ENCODE data around the gene TMEM135. TPM values are rescaled to one million over a fixed set of nuclear protein-coding genes. Genes with fewer than 3 reads are reported as not detected.

TMEM135 gene
- total and polyA plus RNA-seq, 2 donors from 2014 or later, result 12.0 to 24.6 TPM

DNA sequence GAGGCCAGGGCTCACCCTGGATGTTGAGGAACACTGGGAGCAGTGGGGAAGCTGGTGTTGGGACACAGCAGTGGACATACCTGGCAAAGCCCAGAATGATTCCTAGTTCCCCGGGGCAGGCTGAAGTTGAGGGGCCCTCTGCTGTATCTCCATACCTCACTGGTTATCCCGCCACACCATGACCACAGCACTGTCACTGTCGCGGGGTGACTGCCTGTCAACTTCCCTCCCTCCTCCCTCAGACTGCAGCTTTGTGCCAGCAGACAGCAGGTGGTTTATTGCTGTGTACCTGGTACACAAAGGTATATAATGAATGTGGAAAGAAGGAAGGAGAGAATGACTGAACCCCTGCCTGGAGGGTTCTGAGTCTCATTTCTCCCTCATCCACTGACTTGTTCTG, 318.7 kb downstream of the TMEM135 start:
- intact Hi-C loops (cut with DNase I), result no loop called here
- Histone ChIP-seq H3K9ac (ENCODE audit: low read length in 3 of 3) (no peak overlapping the region), H3K4me3 (ENCODE audit: low read length in 3 of 3) (no peak overlapping the region), H3K27me3 (ENCODE audit: control insufficient read depth, insufficient read depth, low read length) (no peaks in the 10 kb centered on the region), H3K9me3 (ENCODE audit: control insufficient read depth in 2 of 3, insufficient read depth in 1 of 3, low read length in 3 of 3) (no peaks in the 10 kb centered on the region), H3K4me1 (ENCODE audit: control insufficient read depth in 2 of 3, insufficient read depth in 2 of 3, low read depth in 1 of 3, low read length in 3 of 3) (peaks cover 0 to 6% (median 0%) of the 10 kb centered on the region in 3 donors), H3K36me3 (ENCODE audit: control insufficient read depth in 2 of 3, insufficient read depth in 3 of 3, low read length in 3 of 3) (no peaks in the 10 kb centered on the region), H3K27ac (ENCODE audit: low read depth in 2 of 2, low read length in 2 of 2) (no peak overlapping the region)
- no peak for FAIRE-seq
- DNase-seq, result no peak
- TF ChIP-seq, protein P1, sequence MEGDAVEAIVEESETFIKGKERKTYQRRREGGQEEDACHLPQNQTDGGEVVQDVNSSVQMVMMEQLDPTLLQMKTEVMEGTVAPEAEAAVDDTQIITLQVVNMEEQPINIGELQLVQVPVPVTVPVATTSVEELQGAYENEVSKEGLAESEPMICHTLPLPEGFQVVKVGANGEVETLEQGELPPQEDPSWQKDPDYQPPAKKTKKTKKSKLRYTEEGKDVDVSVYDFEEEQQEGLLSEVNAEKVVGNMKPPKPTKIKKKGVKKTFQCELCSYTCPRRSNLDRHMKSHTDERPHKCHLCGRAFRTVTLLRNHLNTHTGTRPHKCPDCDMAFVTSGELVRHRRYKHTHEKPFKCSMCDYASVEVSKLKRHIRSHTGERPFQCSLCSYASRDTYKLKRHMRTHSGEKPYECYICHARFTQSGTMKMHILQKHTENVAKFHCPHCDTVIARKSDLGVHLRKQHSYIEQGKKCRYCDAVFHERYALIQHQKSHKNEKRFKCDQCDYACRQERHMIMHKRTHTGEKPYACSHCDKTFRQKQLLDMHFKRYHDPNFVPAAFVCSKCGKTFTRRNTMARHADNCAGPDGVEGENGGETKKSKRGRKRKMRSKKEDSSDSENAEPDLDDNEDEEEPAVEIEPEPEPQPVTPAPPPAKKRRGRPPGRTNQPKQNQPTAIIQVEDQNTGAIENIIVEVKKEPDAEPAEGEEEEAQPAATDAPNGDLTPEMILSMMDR (IDR thresholded peaks at IDR 0.05; ENCODE audit: borderline replicate concordance, extremely low read depth, insufficient read depth), result no peak

DNA sequence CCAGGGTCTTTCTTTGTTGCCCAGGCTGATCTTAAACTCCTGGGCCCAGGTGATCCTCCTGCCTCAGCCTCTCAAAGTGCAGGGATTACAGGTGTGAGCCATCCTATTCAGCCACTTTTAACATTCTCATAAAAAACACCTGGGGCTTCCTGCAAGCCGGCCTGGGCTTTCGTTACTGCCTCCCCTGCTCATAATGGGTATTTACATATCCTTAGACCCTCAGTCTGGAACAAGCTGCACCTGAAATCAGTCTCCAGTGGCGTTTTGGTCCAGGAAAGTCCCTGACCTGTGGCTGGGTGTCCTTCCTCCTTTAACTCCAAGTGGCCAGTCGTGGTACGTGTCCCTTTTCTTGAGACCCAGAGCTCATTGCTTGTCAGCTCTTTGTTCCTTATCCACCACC, 320.7 kb downstream of the TMEM135 start:
- Histone ChIP-seq H3K9ac (ENCODE audit: low read length in 3 of 3) (no peak overlapping the region), H3K27me3 (ENCODE audit: control insufficient read depth, insufficient read depth, low read length) (no peaks in the 10 kb centered on the region), H3K4me3 (ENCODE audit: low read length in 3 of 3) (no peak overlapping the region), H3K4me1 (ENCODE audit: control insufficient read depth in 2 of 3, insufficient read depth in 2 of 3, low read depth in 1 of 3, low read length in 3 of 3) (no peaks in the 10 kb centered on the region), H3K9me3 (ENCODE audit: control insufficient read depth in 2 of 3, insufficient read depth in 1 of 3, low read length in 3 of 3) (no peaks in the 10 kb centered on the region), H3K36me3 (ENCODE audit: control insufficient read depth in 2 of 3, insufficient read depth in 3 of 3, low read length in 3 of 3) (no peaks in the 10 kb centered on the region), H3K27ac (ENCODE audit: low read depth in 2 of 2, low read length in 2 of 2) (no peak overlapping the region)
- FAIRE-seq (no peak), DNase-seq (no peak)
- intact Hi-C loops (cut with DNase I), result no loop called here
- TF ChIP-seq, protein P1 (IDR thresholded peaks at IDR 0.05; ENCODE audit: borderline replicate concordance, extremely low read depth, insufficient read depth), result no peak

DNA sequence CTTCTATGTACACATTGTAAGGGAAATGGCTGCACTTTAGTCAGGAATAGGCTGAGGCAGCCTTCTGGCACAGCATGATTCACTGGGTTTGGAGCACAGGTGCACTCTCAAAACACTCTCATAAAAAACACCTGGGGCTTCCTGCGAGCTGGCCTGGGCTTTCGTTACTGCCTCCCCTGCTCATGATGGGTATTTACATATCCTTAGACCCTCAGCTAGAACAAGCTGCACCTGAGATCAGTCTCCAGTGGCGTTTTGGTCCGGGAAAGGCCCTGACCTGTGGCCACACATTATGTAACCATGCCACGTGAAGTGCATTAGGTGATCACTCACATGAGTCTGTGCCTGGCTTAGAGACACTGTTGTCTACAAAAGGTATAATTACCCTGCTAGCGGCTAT, 321.7 kb downstream of the TMEM135 start:
- DNase-seq (no peak), FAIRE-seq (no peak)
- no peaks in the 10 kb centered on the region for H3K9me3 ChIP-seq (ENCODE audit: control insufficient read depth in 2 of 3, insufficient read depth in 1 of 3, low read length in 3 of 3)
- no peaks in the 10 kb centered on the region for H3K27me3 ChIP-seq (ENCODE audit: control insufficient read depth, insufficient read depth, low read length)
- intact Hi-C loops (cut with DNase I), result no loop called here
- H3K4me3 ChIP-seq (ENCODE audit: low read length in 3 of 3), result no peak overlapping the region
- TF ChIP-seq, protein P1 (IDR thresholded peaks at IDR 0.05; ENCODE audit: borderline replicate concordance, extremely low read depth, insufficient read depth), result no peak
- no peaks in the 10 kb centered on the region for H3K36me3 ChIP-seq (ENCODE audit: control insufficient read depth in 2 of 3, insufficient read depth in 3 of 3, low read length in 3 of 3)
- H3K4me1 ChIP-seq (ENCODE audit: control insufficient read depth in 2 of 3, insufficient read depth in 2 of 3, low read depth in 1 of 3, low read length in 3 of 3), result no peaks in the 10 kb centered on the region
- no peak overlapping the region for H3K9ac ChIP-seq (ENCODE audit: low read length in 3 of 3)
- H3K27ac ChIP-seq (ENCODE audit: low read depth in 2 of 2, low read length in 2 of 2), result no peak overlapping the region

DNA sequence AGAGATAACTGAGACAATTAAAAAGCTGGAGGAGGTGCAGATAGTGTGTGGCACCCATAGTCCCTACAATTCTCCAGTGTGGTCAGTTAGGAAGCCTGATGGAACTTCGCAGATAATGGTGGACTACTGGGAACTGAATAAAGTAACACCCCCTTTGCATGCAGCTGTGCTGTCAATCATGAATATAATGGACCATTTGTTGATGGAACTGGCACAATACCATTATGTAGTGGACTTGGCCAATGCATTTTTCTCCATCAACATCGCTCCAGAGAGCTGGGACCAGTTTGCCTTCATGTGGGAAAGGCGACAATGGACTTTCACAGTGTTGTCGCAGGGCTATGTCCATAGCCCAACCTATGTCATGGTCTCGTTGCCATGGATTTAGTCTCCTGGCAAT, 324.2 kb downstream of the TMEM135 start:
- no peaks in the 10 kb centered on the region for H3K4me1 ChIP-seq (ENCODE audit: control insufficient read depth in 2 of 3, insufficient read depth in 2 of 3, low read depth in 1 of 3, low read length in 3 of 3)
- intact Hi-C loops (cut with DNase I), result no loop called here
- TF ChIP-seq, protein P1 (IDR thresholded peaks at IDR 0.05; ENCODE audit: borderline replicate concordance, extremely low read depth, insufficient read depth), result no peak
- no peaks in the 10 kb centered on the region for H3K36me3 ChIP-seq (ENCODE audit: control insufficient read depth in 2 of 3, insufficient read depth in 3 of 3, low read length in 3 of 3)
- no peaks in the 10 kb centered on the region for H3K9me3 ChIP-seq (ENCODE audit: control insufficient read depth in 2 of 3, insufficient read depth in 1 of 3, low read length in 3 of 3)
- H3K27ac ChIP-seq (ENCODE audit: low read depth in 2 of 2, low read length in 2 of 2), result no peak overlapping the region
- DNase-seq, result no peak
- no peak for FAIRE-seq
- no peak overlapping the region for H3K4me3 ChIP-seq (ENCODE audit: low read length in 3 of 3)
- H3K9ac ChIP-seq (ENCODE audit: low read length in 3 of 3), result no peak overlapping the region
- H3K27me3 ChIP-seq (ENCODE audit: control insufficient read depth, insufficient read depth, low read length), result no peaks in the 10 kb centered on the region

Data from kidney (tissue), 14 donors.